Liver (tissue), 3 donors: ENCODE measurements around the gene GNG13.
A peak's percentile ranks its signal among the peaks of the same experiment; 100 is the strongest.

ENCODE experiments used
- FOXA2 ChIP-seq: IDR thresholded peaks from 2 replicates; pipeline ENCODE4 v1.6.1; 2016; ENCODE audit warnings: antibody characterized with exemption
- JUND ChIP-seq, 2 donors: IDR thresholded peaks; 2 replicates each; pipeline ENCODE4 v1.6.1; 2016; ENCODE audit warnings: antibody characterized with exemption in 2 of 2
- RAD21 ChIP-seq, 2 donors: IDR thresholded peaks; 2 replicates each; pipeline ENCODE4 v1.6.1; 2016; ENCODE audit warnings: antibody characterized with exemption in 2 of 2, mild to moderate bottlenecking in 2 of 2
- RXRA ChIP-seq, 2 donors: IDR thresholded peaks; 2 replicates each; pipeline ENCODE4 v1.6.1; 2017 to 2018; ENCODE audit warnings: antibody characterized with exemption in 2 of 2, mild to moderate bottlenecking in 1 of 2
- SP1 ChIP-seq: IDR thresholded peaks from 2 replicates; pipeline ENCODE4 v1.6.1; 2018; ENCODE audit warnings: antibody characterized with exemption, mild to moderate bottlenecking
- YY1 ChIP-seq: IDR thresholded peaks from 2 replicates; pipeline ENCODE4 v1.6.1; 2016; ENCODE audit warnings: antibody characterized with exemption, mild to moderate bottlenecking
- TF ChIP-seq, protein P1 (sequence below): IDR thresholded peaks from 2 replicates; pipeline ENCODE4 v1.6.1; 2016; ENCODE audit warnings: antibody characterized with exemption
- TF ChIP-seq, protein P2 (sequence below): fragments of 150-350 bp; IDR thresholded peaks from 2 replicates; pipeline ENCODE4 v1.5.1; 2017; ENCODE audit warnings: improper control_type of control experiment, low read depth, low read length; ENCODE audit not compliant: missing input control
- TF ChIP-seq, protein P3 (sequence below): IDR thresholded peaks from 2 replicates; pipeline ENCODE4 v1.6.1; 2016; ENCODE audit warnings: antibody characterized with exemption, mild to moderate bottlenecking
- TF ChIP-seq, protein P4 (sequence below): IDR thresholded peaks from 2 replicates; pipeline ENCODE4 v1.6.1; 2016; ENCODE audit warnings: antibody characterized with exemption
- donor health status: healthy.
- donor health status: healthy.

DNA sequence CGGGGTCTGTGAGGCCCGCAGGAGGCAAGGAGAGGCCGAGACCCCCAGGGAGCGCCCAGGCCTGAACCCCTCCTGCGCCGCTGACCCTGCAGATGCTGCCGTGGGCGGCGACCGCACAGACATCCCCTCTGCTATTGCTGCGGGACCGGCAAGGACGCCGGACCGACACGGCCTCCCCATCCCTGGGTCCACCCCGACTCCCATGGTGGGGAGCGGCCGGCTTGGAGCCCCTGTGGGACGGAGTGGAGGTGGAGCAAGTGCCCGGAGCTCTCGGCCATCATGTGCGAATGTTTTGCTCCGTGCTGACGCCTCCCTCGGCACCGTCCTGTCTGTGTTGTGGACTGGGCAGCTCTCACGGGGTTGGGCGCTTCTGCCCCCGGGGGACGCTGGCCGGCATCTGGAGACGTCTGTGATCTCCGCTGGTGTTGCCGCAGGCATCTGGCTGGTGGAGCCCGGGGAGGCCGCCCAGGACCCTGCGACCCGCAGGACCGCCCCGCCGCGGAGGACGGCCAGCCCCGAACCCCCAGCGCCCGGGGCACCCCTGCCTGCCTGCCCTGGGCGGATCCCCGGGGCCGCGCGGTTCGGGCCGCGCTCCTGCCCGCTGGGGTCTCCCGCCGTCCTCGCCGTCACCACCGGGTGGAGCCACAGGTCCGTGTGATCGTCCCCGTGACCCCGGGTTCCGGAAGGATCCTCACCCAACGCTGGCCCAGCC is 12.8 kb upstream of the GNG13 start:
- TF ChIP-seq, protein P1, sequence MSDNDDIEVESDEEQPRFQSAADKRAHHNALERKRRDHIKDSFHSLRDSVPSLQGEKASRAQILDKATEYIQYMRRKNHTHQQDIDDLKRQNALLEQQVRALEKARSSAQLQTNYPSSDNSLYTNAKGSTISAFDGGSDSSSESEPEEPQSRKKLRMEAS: no peak
- TF ChIP-seq, protein P2, sequence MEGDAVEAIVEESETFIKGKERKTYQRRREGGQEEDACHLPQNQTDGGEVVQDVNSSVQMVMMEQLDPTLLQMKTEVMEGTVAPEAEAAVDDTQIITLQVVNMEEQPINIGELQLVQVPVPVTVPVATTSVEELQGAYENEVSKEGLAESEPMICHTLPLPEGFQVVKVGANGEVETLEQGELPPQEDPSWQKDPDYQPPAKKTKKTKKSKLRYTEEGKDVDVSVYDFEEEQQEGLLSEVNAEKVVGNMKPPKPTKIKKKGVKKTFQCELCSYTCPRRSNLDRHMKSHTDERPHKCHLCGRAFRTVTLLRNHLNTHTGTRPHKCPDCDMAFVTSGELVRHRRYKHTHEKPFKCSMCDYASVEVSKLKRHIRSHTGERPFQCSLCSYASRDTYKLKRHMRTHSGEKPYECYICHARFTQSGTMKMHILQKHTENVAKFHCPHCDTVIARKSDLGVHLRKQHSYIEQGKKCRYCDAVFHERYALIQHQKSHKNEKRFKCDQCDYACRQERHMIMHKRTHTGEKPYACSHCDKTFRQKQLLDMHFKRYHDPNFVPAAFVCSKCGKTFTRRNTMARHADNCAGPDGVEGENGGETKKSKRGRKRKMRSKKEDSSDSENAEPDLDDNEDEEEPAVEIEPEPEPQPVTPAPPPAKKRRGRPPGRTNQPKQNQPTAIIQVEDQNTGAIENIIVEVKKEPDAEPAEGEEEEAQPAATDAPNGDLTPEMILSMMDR: peak; percentile 24
- TF ChIP-seq JUND (IDR thresholded peaks at IDR 0.05) (no peak), FOXA2 (no peak), SP1 (no peak), YY1 (no peak), RXRA (IDR thresholded peaks at IDR 0.05) (no peak), RAD21 (IDR thresholded peaks at IDR 0.05) (peak in 1 of 2 donors; percentile 70)
- TF ChIP-seq, protein P3, sequence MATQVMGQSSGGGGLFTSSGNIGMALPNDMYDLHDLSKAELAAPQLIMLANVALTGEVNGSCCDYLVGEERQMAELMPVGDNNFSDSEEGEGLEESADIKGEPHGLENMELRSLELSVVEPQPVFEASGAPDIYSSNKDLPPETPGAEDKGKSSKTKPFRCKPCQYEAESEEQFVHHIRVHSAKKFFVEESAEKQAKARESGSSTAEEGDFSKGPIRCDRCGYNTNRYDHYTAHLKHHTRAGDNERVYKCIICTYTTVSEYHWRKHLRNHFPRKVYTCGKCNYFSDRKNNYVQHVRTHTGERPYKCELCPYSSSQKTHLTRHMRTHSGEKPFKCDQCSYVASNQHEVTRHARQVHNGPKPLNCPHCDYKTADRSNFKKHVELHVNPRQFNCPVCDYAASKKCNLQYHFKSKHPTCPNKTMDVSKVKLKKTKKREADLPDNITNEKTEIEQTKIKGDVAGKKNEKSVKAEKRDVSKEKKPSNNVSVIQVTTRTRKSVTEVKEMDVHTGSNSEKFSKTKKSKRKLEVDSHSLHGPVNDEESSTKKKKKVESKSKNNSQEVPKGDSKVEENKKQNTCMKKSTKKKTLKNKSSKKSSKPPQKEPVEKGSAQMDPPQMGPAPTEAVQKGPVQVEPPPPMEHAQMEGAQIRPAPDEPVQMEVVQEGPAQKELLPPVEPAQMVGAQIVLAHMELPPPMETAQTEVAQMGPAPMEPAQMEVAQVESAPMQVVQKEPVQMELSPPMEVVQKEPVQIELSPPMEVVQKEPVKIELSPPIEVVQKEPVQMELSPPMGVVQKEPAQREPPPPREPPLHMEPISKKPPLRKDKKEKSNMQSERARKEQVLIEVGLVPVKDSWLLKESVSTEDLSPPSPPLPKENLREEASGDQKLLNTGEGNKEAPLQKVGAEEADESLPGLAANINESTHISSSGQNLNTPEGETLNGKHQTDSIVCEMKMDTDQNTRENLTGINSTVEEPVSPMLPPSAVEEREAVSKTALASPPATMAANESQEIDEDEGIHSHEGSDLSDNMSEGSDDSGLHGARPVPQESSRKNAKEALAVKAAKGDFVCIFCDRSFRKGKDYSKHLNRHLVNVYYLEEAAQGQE: no peak
- TF ChIP-seq, protein P4, sequence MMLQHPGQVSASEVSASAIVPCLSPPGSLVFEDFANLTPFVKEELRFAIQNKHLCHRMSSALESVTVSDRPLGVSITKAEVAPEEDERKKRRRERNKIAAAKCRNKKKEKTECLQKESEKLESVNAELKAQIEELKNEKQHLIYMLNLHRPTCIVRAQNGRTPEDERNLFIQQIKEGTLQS: no peak
